NCI-H774 (cell line): ENCODE results near the gene ACVR2A.

ENCODE experiments used
- DNase-seq: peaks from one replicate; lab custom pipeline; 2025; lab: John Stamatoyannopoulos, UW

Gene ACVR2A

DNA sequence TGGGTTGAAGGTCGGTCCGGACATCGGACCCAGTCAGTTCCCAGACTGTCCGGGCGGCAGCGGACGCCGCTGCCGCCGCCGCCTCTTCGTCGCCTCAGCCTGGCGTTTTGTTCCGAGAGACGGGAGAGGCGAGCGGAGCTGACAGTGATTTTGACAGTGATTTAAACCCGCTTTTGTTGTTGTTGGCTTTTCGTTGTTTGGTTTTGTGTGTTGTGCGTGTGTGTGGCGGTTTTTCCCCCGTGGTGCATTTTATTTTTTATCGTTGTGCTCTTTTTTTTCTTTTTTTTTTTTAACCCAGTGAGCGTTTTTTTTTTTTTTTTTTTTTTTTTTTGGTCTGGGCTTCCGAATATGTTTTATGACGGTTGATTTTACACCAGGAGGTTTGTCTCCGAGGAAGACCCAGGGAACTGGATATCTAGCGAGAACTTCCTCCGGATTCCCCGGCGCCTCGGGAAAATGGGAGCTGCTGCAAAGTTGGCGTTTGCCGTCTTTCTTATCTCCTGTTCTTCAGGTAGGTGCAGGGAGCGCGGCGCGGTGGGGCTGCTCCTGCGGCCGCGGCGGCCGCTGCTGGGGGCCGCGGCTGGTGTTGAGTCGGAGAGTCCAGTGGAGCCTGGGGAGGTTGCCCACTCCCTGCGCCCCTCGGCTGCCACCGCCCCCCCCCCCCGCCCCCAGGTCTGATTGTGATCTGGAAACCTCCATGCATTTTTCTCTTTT lies at the start of gene ACVR2A:
Gene ACVR2A (plus strand): TSS at position 333 of the 714 bp plus-strand sequence. CDS start 124 bp downstream, at position 457.
- peak; percentile 65 for DNase-seq

DNA sequence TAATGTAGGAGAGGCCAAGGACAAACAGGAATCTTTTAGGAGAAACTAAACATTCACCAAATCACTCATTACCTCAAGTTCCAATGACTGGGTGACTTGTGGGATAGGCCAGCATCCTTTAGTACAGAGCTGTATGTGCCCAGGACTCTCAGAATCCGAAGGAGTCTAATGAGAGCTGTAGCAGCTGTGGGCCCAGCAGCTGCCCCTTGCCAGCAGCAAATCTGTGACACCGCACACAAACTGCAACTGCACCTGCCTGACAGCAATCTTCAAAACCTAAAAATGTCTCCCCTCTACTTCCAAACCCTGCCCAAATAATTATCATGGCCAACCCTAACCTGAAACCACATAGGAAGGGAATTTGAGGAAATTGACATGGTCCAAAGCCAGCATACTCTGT lies 44.5 kb upstream of the ACVR2A start:
- DNase-seq: no peak

DNA sequence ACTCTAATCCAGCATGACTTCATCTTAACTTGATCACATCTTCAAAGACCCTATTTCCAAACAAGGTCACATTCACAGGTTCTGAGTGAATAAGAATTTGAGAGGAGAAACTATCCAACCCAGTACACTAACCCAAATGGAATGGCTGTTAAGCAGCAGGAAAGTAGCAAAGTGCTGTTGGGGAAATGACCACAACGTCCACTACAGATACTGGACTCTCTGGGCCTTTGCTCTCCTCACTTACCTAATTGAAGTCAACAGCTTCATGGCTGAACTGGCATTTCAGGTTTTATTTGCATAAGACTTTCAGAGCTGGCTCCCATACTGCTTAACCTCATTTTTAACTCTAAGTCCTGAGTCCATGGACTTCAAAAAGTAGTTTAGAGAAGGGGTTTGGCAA lies 38.0 kb upstream of the ACVR2A start:
- no peak for DNase-seq

DNA sequence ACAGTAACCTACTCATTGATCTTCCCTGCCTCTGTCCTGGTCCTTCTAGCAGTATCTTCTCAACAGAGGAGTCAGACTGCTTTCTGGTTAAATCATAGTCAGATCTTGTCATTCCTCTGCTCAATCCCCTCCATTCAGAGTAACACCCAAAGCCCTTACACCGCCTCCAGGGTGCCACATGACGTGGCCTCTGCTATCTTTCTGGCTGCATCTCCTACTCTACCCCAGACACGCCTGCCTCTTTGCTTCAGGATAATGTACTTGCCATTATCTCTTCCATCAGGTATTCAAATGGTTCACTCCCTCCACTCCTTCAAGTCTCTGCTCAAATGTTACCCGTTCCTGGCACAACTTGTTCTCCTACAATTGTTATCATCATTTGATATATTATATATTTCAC lies 36.3 kb upstream of the ACVR2A start:
- no peak for DNase-seq

DNA sequence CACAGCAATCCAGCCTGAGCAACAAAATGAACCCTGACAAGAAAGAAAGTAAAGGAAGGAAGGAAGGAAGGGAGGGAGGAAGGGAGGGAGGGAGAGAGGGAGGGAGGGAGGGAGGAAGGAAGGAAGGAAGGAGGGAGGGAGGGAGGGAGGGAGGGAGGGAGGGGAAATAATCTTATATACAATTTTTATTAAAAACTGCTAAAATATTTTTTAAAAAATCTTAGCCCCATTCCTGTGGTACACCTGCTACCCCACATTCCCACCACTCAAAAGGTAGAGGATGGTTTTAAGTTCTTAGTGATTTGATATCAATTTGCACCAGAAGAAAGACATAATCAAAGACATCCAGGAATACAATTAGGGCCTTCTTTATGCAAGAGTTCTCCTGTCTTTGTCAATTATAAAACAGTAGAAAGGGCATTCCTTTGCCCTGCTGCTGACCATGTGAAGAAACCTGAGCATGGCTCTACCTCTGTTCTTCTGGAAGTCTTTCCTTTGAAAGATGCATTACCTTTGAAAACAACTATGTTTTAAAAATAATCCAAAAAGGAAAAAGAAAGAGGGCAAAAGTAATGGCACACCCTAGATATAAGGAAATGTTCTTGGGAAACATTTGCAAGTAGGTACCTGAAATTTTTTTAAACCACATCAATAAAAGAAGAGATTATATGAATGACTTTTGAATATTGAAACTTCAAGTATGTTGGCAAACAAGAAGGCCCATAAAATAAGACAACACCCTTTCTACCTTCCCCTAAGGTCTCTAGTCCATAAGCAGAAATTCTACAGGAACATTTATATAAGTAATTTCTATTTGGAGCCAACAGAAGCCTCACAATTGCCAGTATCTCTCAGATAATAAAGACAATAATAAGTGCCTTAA lies 33.7 kb upstream of the ACVR2A start:
- DNase-seq: no peak

DNA sequence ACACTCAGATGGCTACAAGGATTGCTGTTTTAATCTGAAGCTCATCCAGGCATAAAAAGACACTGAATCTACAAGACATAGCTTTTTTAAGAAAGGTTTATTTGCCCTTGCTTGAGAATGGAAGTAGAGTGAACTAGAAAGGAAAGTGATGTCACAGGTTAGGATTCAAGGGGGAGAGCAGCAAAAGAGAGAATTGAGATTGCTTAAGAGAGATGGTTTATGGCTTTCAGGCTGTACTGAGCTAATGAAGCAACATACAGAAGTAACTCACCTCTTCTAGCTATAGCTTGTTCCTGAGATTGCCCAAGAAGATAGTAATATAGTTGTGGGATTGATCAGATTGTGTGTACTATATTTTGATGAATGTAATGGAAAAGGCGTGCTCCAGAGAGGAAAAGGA lies 26.1 kb upstream of the ACVR2A start:
- DNase-seq: no peak

DNA sequence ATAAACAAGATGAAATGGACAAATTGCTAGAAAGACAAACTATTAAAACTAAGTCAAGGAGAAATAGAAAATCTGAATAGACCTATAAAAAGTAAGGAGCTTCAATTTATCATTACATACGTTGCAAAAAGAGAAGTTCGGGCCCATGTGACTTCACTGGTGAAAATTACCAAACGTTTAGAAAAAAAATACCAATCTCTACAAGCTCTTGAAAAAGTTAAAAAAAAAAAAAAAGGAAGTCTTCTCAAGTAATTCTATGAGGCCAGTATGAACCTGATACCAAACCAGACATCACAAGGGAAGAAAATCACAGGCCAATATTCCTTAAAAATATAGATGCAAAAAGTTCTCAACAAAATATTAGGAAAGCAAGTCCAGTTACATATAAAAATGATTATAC lies 20.2 kb upstream of the ACVR2A start:
- no peak for DNase-seq

DNA sequence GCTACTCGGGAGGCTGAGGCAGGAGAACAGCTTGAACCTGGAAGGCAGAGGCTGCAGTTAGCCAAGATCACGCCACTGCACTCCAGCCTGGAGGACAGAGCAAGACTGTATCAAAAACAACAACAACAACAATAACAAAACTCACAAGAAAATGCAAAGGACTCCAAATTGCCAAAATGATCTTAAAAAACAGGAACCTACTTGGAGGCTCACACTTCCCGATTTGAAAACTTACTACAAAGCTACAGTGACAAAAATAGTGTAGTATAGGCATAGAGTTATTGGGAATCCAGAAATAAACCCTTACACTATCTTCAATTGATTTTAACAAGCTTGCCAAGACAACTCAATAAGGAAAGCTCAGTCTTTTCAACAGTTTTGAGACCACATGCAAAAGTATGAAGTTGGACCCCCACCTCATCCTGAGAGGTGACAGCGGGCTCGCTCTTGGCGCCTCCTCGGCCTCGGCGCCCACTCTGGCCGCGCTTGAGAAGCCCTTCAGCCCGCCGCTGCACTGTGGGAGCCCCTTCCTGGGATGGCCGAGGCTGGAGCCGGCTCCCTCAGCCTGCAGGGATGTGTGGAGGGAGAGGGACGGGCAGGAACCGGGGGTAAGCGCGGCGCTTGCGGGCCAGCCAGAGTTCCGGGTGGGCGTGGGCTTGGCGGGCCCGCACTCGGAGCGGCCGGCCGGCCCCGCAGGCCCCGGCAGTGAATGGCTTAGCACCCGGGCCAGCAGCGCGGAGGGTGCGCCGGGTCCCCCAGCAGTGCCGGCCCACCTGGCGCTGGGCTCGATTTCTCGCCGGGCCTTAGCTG lies 18.3 kb upstream of the ACVR2A start:
- no peak for DNase-seq

DNA sequence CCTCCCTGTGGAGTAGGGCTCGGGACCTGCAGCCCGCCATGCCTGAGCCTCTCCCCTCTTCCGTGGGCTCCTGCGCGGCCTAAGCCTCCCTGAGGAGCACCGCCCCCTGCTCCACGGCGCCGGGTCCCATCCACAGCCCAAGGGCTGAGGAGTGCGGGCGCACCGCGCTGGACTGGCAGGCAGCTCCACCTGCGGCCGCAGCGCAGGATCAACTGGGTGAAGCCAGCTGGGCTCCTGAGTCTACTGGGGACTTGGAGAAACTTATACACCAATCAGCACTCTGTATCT lies 17.8 kb upstream of the ACVR2A start:
- DNase-seq: no peak

DNA sequence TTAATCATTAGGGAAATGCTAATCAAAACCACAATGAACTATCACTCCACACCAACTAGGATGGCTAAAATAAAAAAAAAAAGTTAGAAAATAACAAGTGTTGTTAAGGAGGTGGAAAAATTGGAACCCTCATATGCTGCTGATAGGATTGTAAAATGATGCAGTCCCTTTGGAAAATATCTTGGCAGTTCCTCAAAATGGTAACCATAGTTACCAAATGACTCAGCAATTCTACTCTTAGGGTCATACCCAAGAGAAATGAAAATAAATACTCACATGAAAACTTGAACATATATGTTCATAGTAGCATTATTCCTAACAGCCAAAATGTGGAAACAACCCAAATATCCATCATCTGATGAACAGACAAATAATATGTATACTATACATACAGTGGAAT lies 15.7 kb upstream of the ACVR2A start:
- no peak for DNase-seq

DNA sequence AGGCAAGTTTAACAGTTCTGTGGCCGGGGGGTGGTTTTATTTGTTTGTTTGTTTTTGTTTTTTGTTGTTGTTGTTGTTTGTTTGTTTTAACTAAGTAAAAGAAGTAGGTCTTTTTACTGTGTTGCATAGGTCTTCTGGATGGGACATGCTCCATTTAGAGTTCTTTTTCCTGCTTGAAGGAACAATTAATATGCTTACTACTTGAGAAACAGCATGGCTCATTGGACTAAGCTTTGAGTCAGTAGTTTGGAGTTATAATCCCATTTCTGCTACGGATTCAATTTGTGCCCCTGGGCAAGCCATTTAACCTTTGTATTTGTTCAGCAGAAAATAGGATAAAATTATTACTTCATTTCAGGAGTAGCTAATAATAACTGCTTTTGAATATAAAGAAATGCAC lies 8.7 kb upstream of the ACVR2A start:
- DNase-seq: no peak

DNA sequence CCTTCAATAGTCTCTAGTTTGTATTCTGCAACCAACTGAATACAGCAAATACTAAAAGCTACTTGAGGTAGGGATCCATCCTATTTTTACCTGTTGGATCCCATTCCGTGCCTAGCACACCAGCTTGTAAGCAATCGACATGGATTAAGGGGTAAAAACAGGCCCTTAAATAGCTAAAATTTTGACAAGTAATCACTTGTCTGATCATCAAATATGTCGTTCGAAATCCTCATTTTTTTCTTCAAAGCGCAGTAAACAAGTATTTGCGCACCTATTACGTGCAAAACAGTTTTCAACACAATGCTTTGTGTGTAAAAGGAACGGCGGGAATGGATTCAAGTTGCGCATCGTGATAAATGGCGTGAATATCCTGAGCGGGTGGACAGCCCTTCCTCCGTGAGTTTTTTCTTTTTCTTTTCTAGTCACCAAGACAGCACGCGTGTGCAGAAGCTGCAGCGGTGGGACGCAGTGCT lies 1.4 kb upstream of the ACVR2A start:
- DNase-seq: no peak

DNA sequence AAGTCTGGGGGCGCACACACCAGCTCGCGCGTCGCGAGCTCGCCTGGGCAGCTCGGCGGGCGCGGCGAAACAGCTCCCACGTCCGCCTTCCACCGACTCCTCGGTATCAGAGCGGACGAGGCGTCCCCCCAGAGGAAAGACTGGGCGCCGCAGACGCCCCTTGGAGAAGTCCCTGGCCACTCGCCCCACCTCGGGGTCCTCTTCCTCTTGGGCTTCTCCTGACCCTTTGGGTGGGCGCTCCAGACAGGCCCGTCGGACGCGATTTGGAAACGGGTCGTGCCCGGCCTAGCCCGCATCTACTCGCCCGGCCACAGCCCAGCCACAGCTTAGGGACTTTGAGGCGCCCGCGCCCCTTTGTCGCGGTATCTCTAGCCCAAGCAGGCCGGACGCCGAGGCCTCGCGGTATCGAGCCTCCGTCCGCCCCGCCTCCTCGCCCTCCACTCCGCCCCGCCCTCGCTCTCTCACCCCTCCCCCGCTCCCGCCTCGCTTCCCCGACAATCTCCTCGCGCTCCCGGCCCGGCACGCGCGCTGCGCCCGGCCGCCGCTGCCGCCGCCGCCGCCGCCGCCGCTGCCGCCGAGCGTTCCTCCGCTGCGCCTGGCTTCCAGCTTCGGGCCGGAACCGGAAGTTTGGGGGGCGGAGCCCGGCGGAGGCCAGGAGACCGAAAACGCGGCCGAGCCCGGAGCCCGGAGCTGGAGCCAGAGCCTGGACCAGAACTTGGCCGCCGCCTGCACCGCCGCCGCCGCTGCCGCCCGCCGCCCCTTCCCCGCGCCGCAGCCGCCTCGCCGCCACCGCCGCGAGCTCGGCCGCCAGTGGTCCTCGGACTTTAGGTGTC lies 749 bp upstream of the ACVR2A start:
- DNase-seq: peak; percentile 88

DNA sequence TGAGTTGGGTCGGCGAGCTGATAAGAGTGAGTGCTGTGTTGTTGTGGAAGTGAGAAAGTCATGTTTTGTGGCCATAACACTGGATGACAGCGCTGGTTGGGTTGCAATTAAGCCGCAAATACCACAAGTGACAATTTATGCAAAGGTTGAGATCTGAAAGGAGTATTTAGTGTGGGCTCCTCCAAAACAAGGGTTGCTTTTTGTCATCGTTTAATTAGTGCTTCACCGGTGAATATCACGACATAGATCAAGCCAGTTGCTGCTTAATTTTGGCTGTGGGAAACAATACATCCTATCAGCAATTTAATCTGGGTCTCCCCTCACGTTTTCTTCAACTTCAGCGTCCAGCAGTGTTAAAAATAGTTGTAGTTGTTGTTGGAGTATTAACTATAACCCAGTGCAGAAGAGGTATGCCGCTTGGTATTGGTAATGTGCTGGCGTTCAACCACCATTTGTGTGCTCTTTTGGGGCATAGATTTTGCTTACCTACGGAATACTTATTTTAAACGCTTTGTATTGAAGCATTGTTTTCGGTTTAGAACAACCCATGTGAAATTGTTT lies 662 bp downstream of the ACVR2A start:
- DNase-seq: no peak

DNA sequence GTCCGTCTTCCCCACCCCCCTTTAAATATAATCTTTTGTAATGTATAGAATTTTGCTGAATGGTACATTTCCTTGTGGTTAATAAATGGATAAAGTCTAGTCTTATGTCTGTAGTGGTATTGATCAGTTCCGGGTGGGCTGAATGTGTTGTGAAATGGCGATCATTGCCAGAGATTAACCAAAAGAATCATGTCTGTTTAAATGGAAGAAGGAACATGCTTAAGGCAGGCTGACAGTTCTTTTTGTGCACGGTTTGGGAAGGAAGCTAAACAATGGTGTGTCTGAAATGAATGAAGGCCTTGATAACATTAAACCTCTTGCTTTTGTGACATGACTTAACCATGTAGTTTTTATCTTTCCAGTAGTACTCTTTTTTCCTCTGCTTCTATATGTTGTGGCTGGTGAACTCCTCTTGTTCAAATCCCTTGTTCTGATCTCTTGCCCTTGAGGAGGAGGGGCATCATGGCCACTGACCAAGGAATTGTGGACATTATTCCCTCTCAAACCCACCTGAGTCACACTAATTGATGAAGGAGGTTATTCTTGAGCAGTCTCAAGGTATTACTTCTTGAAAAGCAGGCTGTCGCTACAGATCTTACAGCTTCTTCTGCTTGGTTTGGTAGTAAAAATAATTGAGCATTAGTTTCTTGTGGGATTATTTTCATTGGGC lies 1.7 kb downstream of the ACVR2A start:
- DNase-seq: no peak

DNA sequence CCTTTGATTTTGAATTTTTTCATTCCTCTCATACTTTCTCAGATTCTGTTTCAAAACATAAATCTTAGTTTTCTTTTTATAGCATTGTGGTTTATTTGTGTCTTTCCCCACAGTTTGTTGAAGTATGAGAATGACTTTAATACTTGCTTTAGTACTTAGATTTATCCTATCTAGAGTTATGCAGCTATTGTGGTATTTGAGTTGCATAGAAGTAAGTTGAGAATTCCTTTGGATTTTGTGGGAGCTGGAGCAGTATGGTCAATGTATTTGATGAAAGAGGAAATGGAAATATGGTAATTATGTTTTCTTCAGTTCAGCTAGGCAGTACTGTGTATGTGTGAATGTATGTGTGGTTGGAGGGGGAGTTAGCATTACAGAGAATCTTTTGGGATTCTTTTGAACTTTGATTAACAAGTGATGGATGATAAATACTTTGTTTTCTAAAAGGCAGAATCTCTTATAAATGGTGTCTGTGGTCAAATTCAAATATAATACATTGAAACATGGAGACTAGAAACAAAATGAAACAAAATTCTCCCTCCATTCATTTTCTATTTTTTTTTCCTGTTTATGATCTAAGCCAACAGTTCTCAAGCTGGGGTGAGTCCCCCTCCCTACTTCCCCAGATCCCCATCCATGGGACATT lies 3.0 kb downstream of the ACVR2A start:
- DNase-seq: no peak

DNA sequence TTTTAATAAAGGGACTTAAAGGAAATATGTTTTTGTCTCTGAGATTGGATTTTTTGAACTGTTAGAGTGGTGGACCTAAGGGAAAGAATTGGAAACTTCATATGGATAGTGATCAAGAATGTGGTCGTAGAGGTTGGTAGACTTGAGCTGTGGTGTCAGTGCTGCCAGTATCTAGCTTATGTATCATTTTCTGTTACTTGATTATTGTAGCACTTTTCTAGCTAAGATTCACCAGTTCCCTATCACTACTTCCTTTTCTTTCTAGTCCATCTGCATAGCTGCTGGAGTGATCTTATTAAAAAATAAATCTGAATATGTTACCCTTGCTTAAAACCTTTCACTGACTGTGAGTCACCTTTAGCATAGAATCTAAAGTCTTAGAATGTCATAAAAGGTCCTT lies 6.0 kb downstream of the ACVR2A start:
- DNase-seq: no peak

DNA sequence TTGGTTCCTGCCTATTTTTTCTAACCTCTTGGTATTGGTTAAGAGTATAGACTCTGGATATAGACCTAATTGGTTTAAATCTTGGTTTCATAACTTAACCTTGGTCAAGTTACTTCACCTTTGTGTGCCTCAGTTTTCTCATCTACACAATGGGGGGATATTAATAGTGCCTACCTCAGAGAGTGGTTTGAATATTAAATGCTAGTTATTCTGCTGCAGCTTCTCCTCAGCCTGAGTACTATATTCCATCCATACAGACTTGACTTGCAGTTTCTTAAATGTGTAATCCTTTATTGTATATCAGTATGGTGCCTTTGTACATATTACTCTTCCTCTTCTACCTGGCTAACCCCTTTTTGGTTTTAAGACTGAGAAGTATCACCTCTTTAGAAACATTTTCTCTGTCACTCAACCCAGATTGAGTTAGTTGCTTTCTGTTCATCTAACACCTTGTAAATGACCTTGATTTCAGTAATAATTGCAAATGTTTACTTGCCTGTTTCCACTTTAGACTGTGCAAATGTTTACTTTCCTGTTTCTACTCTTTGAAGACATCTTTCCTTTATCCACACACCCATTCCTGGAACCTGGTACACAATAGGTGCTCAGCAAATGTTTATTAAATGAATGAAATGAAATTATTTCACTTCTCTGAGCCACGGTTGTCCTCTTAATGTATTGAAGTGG lies 6.6 kb downstream of the ACVR2A start:
- no peak for DNase-seq

DNA sequence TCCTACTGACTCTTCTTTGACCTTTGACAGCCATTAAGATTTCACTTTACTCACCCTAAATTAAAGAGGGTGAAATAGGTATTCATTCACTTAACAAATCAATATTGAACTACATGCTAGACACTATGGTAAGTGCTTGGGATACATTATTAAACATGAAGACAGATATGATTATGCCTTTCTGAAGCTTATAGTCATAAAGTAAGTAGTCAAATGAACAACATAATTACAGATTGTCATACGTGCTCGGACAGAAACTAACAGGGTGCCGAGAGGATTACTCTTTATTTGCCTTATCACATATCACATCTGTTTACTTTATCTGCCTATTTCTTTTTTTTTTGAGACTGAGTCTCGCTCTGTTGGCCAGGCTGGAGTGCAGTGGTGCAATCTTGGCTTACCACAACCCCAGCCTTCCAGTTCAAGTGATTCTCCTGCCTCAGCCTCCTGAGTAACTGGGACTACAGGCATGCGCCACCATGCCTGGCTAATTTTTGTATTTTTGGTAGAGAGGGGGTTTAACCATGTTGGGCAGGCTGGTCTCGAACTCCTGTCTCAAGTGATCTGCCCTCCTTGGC lies 9.8 kb downstream of the ACVR2A start:
- no peak for DNase-seq
